ENCODE results near the gene PKP1. TPM values are rescaled to one million over a fixed set of nuclear protein-coding genes. Genes with fewer than 3 reads are reported as not detected.

PKP1 gene
- total and polyA plus RNA-seq, 9 donors: 3.3 to 40.4 (median 10.5) TPM

GRCh38 chr1:201364808-201365105 is 81.5 kb downstream of the PKP1 start:
- DNase-seq: no peak
- Histone ChIP-seq H3K4me3 (ENCODE audit: low read length) (no peak overlapping the region), H3K4me1 (ENCODE audit: control insufficient read depth, insufficient read depth, low read length) (peaks cover 43% of the 10 kb centered on the region), H3K27me3 (ENCODE audit: control insufficient read depth, insufficient read depth, low read length) (no peaks in the 10 kb centered on the region), H3K27ac (ENCODE audit: low read length) (no peak overlapping the region), H3K36me3 (ENCODE audit: control insufficient read depth, insufficient read depth, low read length) (peaks cover 78% of the 10 kb centered on the region), H3K9me3 (replicated peaks; ENCODE audit: control insufficient read depth, low read depth, low read length) (no peaks in the 10 kb centered on the region)
- 45% methylated on average over 5 of the region's 6 CpGs for WGBS (ENCODE audit: insufficient coverage)

- H3K36me3 ChIP-seq (ENCODE audit: control insufficient read depth, insufficient read depth, low read length): peaks cover 78% of the 10 kb centered on the region
- WGBS (ENCODE audit: insufficient coverage): 81% methylated on average over 9 of the region's 11 CpGs
- H3K27me3 ChIP-seq (ENCODE audit: control insufficient read depth, insufficient read depth, low read length): no peaks in the 10 kb centered on the region
- no peak overlapping the region for H3K4me3 ChIP-seq (ENCODE audit: low read length)
- peaks cover 44% of the 10 kb centered on the region for H3K4me1 ChIP-seq (ENCODE audit: control insufficient read depth, insufficient read depth, low read length)
- no peak overlapping the region for H3K27ac ChIP-seq (ENCODE audit: low read length)
- H3K9me3 ChIP-seq (replicated peaks; ENCODE audit: control insufficient read depth, low read depth, low read length): no peaks in the 10 kb centered on the region
- DNase-seq: no peak
Measured at GRCh38 chr1:201365251-201365650, 81.9 kb downstream of the PKP1 start.

- Histone ChIP-seq H3K36me3 (ENCODE audit: control insufficient read depth, insufficient read depth, low read length) (peaks cover 74% of the 10 kb centered on the region), H3K4me1 (ENCODE audit: control insufficient read depth, insufficient read depth, low read length) (peaks cover 47% of the 10 kb centered on the region), H3K4me3 (ENCODE audit: low read length) (no peak overlapping the region), H3K9me3 (replicated peaks; ENCODE audit: control insufficient read depth, low read depth, low read length) (no peaks in the 10 kb centered on the region), H3K27me3 (ENCODE audit: control insufficient read depth, insufficient read depth, low read length) (no peaks in the 10 kb centered on the region), H3K27ac (ENCODE audit: low read length) (no peak overlapping the region)
- WGBS (ENCODE audit: insufficient coverage): 76% methylated on average over 7 of the region's 7 CpGs
- DNase-seq: no peak
Measured at GRCh38 chr1:201366696-201367095, 83.4 kb downstream of the PKP1 start.

- H3K4me1 ChIP-seq (ENCODE audit: control insufficient read depth, insufficient read depth, low read length): peaks cover 59% of the 10 kb centered on the region
- H3K27ac ChIP-seq (ENCODE audit: low read length): no peak overlapping the region
- no peak overlapping the region for H3K4me3 ChIP-seq (ENCODE audit: low read length)
- WGBS (ENCODE audit: insufficient coverage): 37% methylated on average over 3 of the region's 6 CpGs
- H3K9me3 ChIP-seq (replicated peaks; ENCODE audit: control insufficient read depth, low read depth, low read length): no peaks in the 10 kb centered on the region
- peaks cover 68% of the 10 kb centered on the region for H3K36me3 ChIP-seq (ENCODE audit: control insufficient read depth, insufficient read depth, low read length)
- H3K27me3 ChIP-seq (ENCODE audit: control insufficient read depth, insufficient read depth, low read length): no peaks in the 10 kb centered on the region
- peak; percentile 63 for DNase-seq
Measured at GRCh38 chr1:201369209-201369608, 85.9 kb downstream of the PKP1 start.

- Histone ChIP-seq H3K4me1 (ENCODE audit: control insufficient read depth, insufficient read depth, low read length) (peaks cover 59% of the 10 kb centered on the region), H3K9me3 (replicated peaks; ENCODE audit: control insufficient read depth, low read depth, low read length) (no peaks in the 10 kb centered on the region), H3K27ac (ENCODE audit: low read length) (no peak overlapping the region), H3K4me3 (ENCODE audit: low read length) (no peak overlapping the region), H3K36me3 (ENCODE audit: control insufficient read depth, insufficient read depth, low read length) (peaks cover 60% of the 10 kb centered on the region), H3K27me3 (ENCODE audit: control insufficient read depth, insufficient read depth, low read length) (peaks cover 2% of the 10 kb centered on the region)
- WGBS (ENCODE audit: insufficient coverage): 25% methylated on average over 2 of the region's 3 CpGs
- no peak for DNase-seq
Measured at GRCh38 chr1:201370500-201370899, 87.2 kb downstream of the PKP1 start.

- 78% methylated on average over 4 of the region's 9 CpGs for WGBS (ENCODE audit: insufficient coverage)
- Histone ChIP-seq H3K9me3 (replicated peaks; ENCODE audit: control insufficient read depth, low read depth, low read length) (no peaks in the 10 kb centered on the region), H3K27ac (ENCODE audit: low read length) (no peak overlapping the region), H3K36me3 (ENCODE audit: control insufficient read depth, insufficient read depth, low read length) (peaks cover 53% of the 10 kb centered on the region), H3K4me3 (ENCODE audit: low read length) (no peak overlapping the region), H3K4me1 (ENCODE audit: control insufficient read depth, insufficient read depth, low read length) (peaks cover 63% of the 10 kb centered on the region), H3K27me3 (ENCODE audit: control insufficient read depth, insufficient read depth, low read length) (peaks cover 2% of the 10 kb centered on the region)
- no peak for DNase-seq
Measured at GRCh38 chr1:201371276-201371675, 88.0 kb downstream of the PKP1 start.

- Histone ChIP-seq H3K9me3 (replicated peaks; ENCODE audit: control insufficient read depth, low read depth, low read length) (no peaks in the 10 kb centered on the region), H3K36me3 (ENCODE audit: control insufficient read depth, insufficient read depth, low read length) (peaks cover 53% of the 10 kb centered on the region), H3K27ac (ENCODE audit: low read length) (peak overlapping the region; percentile 13), H3K4me1 (ENCODE audit: control insufficient read depth, insufficient read depth, low read length) (peaks cover 69% of the 10 kb centered on the region), H3K27me3 (ENCODE audit: control insufficient read depth, insufficient read depth, low read length) (peaks cover 4% of the 10 kb centered on the region), H3K4me3 (ENCODE audit: low read length) (no peak overlapping the region)
- DNase-seq: no peak
- WGBS (ENCODE audit: insufficient coverage): 54% methylated on average over 5 of the region's 6 CpGs
Measured at GRCh38 chr1:201371792-201372191, 88.5 kb downstream of the PKP1 start.

GRCh38 chr1:201374364-201374763 is 91.1 kb downstream of the PKP1 start:
- Histone ChIP-seq H3K36me3 (ENCODE audit: control insufficient read depth, insufficient read depth, low read length) (peaks cover 30% of the 10 kb centered on the region), H3K4me1 (ENCODE audit: control insufficient read depth, insufficient read depth, low read length) (peaks cover 82% of the 10 kb centered on the region), H3K4me3 (ENCODE audit: low read length) (peak overlapping the region; percentile 42), H3K9me3 (replicated peaks; ENCODE audit: control insufficient read depth, low read depth, low read length) (no peaks in the 10 kb centered on the region), H3K27ac (ENCODE audit: low read length) (peak overlapping the region; percentile 88), H3K27me3 (ENCODE audit: control insufficient read depth, insufficient read depth, low read length) (peaks cover 4% of the 10 kb centered on the region)
- WGBS (ENCODE audit: insufficient coverage): no CpG with 5 or more reads among the region's 7 CpGs
- no peak for DNase-seq

- Histone ChIP-seq H3K4me1 (ENCODE audit: control insufficient read depth, insufficient read depth, low read length) (peaks cover 85% of the 10 kb centered on the region), H3K27ac (ENCODE audit: low read length) (peak overlapping the region; percentile 88), H3K9me3 (replicated peaks; ENCODE audit: control insufficient read depth, low read depth, low read length) (no peaks in the 10 kb centered on the region), H3K36me3 (ENCODE audit: control insufficient read depth, insufficient read depth, low read length) (peaks cover 25% of the 10 kb centered on the region), H3K4me3 (ENCODE audit: low read length) (peak overlapping the region; percentile 42), H3K27me3 (ENCODE audit: control insufficient read depth, insufficient read depth, low read length) (peaks cover 4% of the 10 kb centered on the region)
- no CpG with 5 or more reads among the region's 4 CpGs for WGBS (ENCODE audit: insufficient coverage)
- no peak for DNase-seq
Measured at GRCh38 chr1:201375169-201375568, 91.9 kb downstream of the PKP1 start.

- no peaks in the 10 kb centered on the region for H3K9me3 ChIP-seq (replicated peaks; ENCODE audit: control insufficient read depth, low read depth, low read length)
- WGBS (ENCODE audit: insufficient coverage): 15% methylated on average over 2 of the region's 4 CpGs
- no peak for DNase-seq
- peaks cover 86% of the 10 kb centered on the region for H3K4me1 ChIP-seq (ENCODE audit: control insufficient read depth, insufficient read depth, low read length)
- H3K27ac ChIP-seq (ENCODE audit: low read length): peak overlapping the region; percentile 88
- H3K4me3 ChIP-seq (ENCODE audit: low read length): peak overlapping the region; percentile 42
- H3K36me3 ChIP-seq (ENCODE audit: control insufficient read depth, insufficient read depth, low read length): peaks cover 18% of the 10 kb centered on the region
- peaks cover 4% of the 10 kb centered on the region for H3K27me3 ChIP-seq (ENCODE audit: control insufficient read depth, insufficient read depth, low read length)
Measured at GRCh38 chr1:201376107-201376463, 92.8 kb downstream of the PKP1 start.

All from muscle of leg (tissue), 11 donors.